GM19468 (cell line): ENCODE results near the gene TSPAN9.

Source experiments
- ATAC-seq: cut with Tn5 transposase; IDR thresholded peaks from one replicate; pipeline ENCODE4 v1.9.1; 2021; ENCODE audit warnings: mild to moderate bottlenecking, moderate library complexity, moderate number of reproducible peaks; ENCODE audit not compliant: unreplicated experiment; ENCODE audit errors: extremely low read depth

TSPAN9 gene

GRCh38 chr12:3313675-3314663, 236.8 kb downstream of the TSPAN9 start:
- ATAC-seq: no peak

DNA sequence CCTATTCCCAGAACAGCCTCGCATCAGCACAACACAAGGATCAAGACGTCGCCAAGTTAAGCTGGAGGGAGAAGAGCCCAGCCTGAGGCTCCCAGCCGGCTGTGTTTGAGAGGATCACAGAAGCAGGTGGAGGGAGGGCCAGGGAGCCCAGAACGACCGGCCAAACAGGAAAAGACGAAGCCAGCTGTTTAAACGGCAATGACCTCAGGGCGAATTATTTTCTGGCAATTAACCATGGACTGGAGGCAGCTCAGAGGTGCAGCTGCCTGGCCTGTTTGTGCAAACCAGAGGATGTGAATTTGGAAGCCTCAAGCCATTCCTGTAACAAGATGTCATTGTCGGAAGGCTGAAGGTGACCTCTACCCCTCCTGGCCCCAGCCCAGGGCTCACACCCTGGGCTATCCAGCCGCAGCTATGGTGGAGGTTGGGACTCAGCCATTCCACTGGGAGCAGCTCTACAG, 238.1 kb downstream of the TSPAN9 start:
- ATAC-seq: no peak

DNA sequence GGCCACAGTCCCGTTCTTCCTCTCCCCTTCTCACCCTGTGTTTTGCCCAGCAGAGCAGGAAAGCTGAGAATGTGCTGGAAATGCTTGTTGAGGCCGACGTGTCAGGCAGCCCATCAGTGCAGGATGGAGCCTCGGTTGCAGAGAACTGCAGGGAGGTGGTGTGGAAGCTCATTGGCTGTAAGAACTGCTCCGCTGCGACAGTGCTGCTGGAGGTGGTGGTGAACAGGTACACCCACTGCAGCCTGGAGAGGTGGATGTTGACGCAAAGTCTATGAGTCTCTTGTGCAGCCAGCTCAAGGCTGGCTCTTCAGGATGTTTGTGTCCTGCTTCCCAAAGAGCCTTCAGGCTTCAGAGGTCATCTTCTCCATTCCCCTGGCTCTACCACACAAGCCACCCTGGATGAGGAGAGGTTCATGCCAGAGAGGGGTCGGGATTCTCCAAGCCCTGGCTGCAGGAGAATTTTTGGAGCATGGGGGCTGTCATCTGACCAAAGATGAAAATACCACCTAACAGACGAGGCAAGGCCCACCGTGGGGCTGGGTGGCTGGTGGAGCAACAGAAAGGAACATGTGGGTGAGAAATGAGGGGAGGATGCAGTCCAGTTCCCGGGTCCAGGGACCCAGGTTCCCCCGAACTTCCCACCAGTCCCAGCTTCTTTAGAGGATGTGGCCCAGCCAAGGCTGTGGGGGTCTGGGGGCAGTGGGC, 239.7 kb downstream of the TSPAN9 start:
- no peak for ATAC-seq

DNA sequence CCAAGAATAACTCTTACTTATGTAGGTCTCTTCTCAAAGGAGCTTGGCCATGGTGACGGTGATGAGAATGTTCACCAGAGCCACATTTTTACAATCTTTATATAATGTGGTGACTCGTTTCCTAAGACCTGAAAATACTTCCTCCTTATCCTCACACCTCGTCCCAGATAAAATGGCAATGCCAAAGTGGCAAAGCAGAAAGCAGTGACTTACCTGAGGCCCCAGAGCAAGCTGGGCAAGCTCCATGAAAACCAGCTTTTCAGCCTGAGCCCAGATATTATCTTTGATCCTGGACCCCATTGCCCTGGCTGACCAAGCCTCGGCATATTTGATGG, 240.3 kb downstream of the TSPAN9 start:
- no peak for ATAC-seq

DNA sequence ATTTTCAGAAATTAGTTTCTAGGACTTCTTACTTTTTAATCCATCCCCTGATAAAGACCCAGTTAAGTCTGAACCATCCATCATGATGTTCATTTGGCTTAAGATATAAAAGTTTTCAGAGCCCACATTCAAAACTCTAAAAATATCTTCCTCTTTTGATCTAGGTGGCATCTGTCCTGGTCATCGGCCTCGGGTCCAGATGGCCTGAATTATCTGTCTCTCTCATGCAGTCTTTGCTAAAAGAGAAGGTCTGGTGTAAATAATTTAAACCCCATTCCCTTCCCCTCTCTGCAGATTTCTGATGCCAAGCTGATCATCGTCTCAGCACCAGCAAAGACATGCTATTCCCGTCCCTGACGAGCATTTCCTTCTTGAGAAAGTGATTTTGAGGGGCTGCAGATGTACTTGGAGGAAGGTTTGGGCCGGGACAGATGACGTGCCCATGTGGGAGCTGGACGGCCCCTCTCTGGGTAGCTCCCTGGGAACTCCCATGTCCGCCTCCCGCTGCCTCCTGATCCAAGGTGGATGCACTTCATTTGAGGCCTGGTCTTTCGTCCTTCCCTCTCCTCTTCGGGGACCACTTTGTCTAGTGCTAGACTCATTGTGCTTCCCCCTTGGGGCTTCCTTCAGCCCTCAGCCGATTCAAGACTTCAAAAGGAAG, 240.8 kb downstream of the TSPAN9 start:
- no peak for ATAC-seq

GRCh38 chr12:3319723-3320492, 242.7 kb downstream of the TSPAN9 start:
- ATAC-seq: no peak

DNA sequence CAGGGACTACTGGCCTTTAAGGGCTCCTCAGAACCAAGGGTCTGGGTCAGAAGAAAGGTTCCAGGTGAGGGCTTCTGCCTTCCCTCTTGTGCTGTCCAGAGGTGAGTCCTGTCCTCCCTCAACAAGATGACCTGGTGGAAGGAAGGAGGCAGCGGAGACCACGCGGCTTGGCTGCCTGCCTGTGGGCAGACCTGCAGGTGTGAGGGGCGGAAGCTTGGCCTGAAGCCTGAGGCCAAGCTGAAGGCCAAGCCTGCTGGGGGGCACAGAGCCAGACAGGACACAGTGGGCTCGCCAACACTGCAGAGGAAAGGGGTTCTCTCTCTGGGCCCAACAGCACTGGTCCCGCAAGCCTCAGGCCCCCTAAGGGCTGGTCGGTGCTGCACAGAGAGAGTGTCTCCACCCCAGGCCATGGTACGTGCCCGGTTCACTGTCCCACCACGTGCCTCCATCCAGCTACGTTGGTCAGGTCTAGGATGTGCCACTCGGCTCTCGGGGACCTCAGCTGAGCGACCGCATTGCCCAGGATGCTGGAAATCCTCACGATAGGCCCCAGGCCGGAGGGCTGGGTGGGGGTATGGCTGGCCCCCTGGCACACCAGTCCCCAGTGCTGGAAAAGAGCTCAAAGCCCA, 243.8 kb downstream of the TSPAN9 start:
- no peak for ATAC-seq

GRCh38 chr12:3321881-3322280, 244.7 kb downstream of the TSPAN9 start:
- no peak for ATAC-seq

- ATAC-seq: no peak
These were observed 246.0 kb downstream of the TSPAN9 start for GRCh38 chr12:3323002-3323685.

DNA sequence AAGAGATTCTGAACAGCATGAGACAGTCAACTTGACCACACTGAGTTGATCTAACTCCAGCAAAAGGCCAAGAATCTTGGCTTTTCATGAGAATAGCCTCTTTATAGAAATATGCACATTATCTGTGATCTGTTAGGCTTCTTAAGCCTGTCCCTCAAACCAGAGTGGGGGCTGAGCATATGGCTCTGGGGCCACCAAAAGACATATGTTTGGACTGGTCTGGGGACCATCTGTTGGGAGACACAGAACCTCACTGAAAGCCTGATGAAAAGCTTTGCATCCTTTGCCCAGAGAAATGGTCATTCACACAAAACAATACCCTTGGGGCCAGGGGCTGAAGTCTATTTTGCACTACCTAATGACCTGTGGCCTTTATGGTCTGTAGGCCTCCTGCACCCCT, 248.6 kb downstream of the TSPAN9 start:
- ATAC-seq: no peak

DNA sequence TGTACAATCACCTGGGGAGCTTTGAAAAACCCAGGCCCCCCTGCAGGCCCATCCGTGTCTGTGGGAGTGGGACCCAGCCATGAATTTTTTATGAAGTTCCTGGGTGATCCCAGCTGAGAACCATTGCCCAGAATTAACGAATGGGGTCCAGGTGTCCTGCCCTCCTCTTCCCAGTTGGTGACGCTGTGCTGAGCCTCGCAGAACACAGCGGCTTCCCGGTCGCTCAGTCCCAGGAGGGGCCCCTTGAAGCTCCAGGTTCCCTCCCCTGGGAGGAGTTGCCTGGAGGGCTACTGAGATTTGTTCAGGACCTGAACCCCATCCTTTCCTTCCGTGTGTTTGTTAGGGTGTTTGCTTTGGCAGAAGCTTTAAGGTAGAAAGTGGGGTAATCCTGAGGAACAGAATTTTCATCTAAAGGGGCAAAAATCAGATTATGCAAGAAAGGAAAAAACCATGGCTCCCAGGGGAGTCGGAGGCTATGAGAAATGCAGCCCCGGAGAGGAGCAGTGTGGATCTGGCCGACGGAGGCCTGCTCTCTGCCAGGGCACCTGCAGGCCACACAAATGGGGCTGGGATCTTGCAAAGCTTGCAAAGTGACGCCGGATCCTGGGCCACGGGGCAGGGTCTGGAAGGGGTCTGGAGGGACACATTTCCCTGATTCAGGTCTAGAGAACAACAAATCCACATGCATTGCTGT, 249.1 kb downstream of the TSPAN9 start:
- no peak for ATAC-seq

GRCh38 chr12:3326850-3327780, 249.9 kb downstream of the TSPAN9 start:
- ATAC-seq: no peak

GRCh38 chr12:3328081-3328480, 250.9 kb downstream of the TSPAN9 start:
- no peak for ATAC-seq

DNA sequence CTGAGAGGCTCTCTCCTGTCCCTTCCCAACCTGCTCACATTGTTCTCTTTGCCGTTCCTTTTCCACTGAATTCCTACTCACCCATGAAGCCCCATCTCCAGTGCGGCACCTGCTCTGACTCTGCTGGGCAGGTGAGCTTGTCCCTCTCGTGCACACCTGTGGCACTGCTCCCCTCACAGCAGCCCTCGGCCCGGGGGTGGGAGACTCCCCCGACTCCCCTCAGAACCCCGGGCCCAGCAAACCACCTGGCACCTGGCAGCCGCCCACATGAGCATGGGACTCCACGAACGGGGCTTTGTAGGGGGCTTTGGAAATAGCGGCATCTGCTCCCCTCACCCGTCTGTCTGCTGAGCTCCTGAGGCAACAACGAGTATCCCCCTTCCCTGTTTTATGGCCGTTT, 251.4 kb downstream of the TSPAN9 start:
- no peak for ATAC-seq

- ATAC-seq: no peak
These were observed 252.2 kb downstream of the TSPAN9 start for GRCh38 chr12:3329361-3329760.

GRCh38 chr12:3330976-3331510, 253.9 kb downstream of the TSPAN9 start:
- ATAC-seq: no peak

GRCh38 chr12:3332188-3332587, 255.0 kb downstream of the TSPAN9 start:
- ATAC-seq: no peak
